ENCODE results near the gene SPOCK1.

The SPOCK1 gene

DNA sequence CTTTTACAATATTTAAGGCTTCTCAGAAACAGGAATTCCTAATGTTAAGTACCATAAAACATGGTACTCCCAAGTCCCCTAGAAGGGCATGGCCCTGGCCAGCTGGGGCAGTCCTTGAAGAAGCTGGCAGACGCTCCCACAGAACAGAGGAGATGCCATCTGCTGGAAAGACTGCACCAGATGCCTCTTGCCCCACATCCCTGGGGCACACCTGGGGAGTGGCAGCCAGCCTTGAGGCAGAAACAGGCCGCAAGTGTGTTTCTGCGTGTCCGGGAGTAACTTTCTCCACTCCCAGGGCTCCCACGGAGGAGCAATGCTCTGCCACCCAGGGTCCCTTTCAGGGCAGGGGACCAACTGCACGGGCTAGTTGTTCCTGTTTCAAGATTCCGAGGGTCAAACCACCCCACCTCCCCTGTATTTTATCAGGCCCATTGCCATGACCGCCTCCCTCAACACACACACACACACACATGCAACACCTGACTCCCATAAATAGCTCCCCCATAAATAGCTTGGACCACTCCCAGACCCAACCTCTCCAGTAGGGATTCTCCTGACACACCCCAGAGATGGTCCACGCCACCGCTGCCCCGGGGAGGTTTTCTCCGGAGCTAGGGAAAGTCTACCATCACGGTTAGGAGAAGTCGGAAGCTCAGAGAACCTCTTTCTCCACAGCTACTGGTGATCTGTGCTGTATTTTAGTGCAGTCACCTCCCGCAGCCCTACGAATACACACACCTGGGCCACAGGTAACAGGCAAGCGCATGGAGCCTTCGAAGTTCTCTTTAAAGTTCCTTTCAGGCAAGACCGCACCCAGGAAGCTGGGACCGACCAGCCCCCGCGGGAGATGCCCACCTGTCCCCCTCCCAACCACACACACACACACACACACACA lies 1.5 kb downstream of the SPOCK1 start:
- DNase-seq (ENCODE audit: low spot score) (no peak), ATAC-seq (ENCODE audit: low read depth) (0 out of 3 replicates have a peak, but pooled peaks have one; percentile 19)
- H3K27ac ChIP-seq (ENCODE audit: poor library complexity, severe bottlenecking), result no peak overlapping the region
- peak overlapping the region; percentile 42 for H3K4me3 ChIP-seq (ENCODE audit: severe bottlenecking)
- no peaks in the 10 kb centered on the region for H3K4me1 ChIP-seq (ENCODE audit: insufficient read depth, poor library complexity, severe bottlenecking)
- H3K36me3 ChIP-seq (ENCODE audit: low read depth), result no peaks in the 10 kb centered on the region
- H3K9me3 ChIP-seq (ENCODE audit: severe bottlenecking), result no peaks in the 10 kb centered on the region
- no peaks in the 10 kb centered on the region for H3K27me3 ChIP-seq (ENCODE audit: insufficient read depth, poor library complexity, severe bottlenecking)
- TF ChIP-seq, protein P1, sequence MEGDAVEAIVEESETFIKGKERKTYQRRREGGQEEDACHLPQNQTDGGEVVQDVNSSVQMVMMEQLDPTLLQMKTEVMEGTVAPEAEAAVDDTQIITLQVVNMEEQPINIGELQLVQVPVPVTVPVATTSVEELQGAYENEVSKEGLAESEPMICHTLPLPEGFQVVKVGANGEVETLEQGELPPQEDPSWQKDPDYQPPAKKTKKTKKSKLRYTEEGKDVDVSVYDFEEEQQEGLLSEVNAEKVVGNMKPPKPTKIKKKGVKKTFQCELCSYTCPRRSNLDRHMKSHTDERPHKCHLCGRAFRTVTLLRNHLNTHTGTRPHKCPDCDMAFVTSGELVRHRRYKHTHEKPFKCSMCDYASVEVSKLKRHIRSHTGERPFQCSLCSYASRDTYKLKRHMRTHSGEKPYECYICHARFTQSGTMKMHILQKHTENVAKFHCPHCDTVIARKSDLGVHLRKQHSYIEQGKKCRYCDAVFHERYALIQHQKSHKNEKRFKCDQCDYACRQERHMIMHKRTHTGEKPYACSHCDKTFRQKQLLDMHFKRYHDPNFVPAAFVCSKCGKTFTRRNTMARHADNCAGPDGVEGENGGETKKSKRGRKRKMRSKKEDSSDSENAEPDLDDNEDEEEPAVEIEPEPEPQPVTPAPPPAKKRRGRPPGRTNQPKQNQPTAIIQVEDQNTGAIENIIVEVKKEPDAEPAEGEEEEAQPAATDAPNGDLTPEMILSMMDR (IDR thresholded peaks at IDR 0.05; ENCODE audit: poor library complexity, severe bottlenecking), result peak; percentile 51

DNA sequence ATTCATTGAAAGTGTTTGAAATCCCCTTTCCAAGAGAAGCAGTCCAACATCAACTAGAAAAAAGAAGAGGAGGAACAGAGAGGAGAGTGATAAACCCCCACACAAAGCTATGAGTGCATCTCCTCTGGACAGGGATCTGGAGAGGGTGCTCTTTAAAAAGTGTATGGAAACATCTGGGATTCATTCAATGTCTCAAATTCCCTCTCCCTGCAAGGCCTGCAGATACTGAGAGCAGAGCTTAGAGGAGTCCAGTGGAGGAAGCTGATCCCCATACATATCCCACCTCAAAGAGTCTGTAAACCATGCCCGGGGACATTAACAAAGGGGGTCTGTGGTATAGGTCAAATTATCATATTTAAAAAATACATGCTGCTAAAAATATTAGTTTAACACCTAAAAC lies 2.2 kb downstream of the SPOCK1 start:
- TF ChIP-seq, protein P1 (IDR thresholded peaks at IDR 0.05; ENCODE audit: poor library complexity, severe bottlenecking), result no peak
- ATAC-seq (ENCODE audit: low read depth), result no peak
- DNase-seq (ENCODE audit: low spot score), result no peak
- Histone ChIP-seq H3K36me3 (ENCODE audit: low read depth) (no peaks in the 10 kb centered on the region), H3K27me3 (ENCODE audit: insufficient read depth, poor library complexity, severe bottlenecking) (no peaks in the 10 kb centered on the region), H3K9me3 (ENCODE audit: severe bottlenecking) (no peaks in the 10 kb centered on the region), H3K4me3 (ENCODE audit: severe bottlenecking) (no peak overlapping the region), H3K4me1 (ENCODE audit: insufficient read depth, poor library complexity, severe bottlenecking) (no peaks in the 10 kb centered on the region), H3K27ac (ENCODE audit: poor library complexity, severe bottlenecking) (no peak overlapping the region)

DNA sequence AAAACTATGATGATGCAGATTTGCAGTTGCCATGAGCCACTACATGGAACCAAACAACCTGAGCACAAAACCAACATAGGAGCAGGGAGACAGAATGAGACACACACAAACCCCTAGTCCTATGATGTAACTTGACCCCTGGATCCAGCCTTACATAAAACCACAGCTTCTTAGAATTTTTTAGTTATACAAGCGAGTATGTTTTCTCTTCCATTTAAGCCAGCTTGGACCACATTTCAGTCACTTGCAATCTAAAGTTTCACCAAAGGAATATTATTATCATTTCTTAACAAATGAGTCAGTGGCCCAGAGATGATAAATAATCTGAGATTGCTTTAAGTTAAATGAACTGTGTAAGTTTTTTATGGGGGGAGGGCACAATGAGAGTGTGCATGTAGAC lies 6.8 kb downstream of the SPOCK1 start:
- DNase-seq (ENCODE audit: low spot score) (no peak), ATAC-seq (ENCODE audit: low read depth) (no peak)
- Histone ChIP-seq H3K4me3 (ENCODE audit: severe bottlenecking) (no peak overlapping the region), H3K27ac (ENCODE audit: poor library complexity, severe bottlenecking) (no peak overlapping the region), H3K9me3 (ENCODE audit: severe bottlenecking) (no peaks in the 10 kb centered on the region), H3K27me3 (ENCODE audit: insufficient read depth, poor library complexity, severe bottlenecking) (no peaks in the 10 kb centered on the region), H3K4me1 (ENCODE audit: insufficient read depth, poor library complexity, severe bottlenecking) (no peaks in the 10 kb centered on the region), H3K36me3 (ENCODE audit: low read depth) (no peaks in the 10 kb centered on the region)
- TF ChIP-seq, protein P1 (IDR thresholded peaks at IDR 0.05; ENCODE audit: poor library complexity, severe bottlenecking), result no peak

DNA sequence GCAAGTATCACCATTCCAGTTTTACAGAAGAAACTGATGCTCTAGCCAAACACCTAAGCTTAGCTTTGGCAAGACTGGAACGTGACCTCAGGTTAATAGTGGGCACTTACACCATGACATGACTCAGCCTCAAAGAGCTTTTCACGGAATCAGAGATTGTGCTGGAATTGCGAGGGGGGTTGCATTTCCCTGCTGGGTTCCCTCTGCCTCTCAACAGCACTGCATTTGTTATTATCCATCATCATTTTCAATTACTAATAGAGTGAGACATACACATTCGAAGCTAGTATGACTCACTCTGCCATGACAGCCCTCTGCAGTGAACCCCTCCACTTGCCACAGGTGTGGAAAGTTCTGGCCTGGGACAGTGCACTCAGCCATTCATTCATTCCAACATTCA lies 8.0 kb downstream of the SPOCK1 start:
- H3K4me3 ChIP-seq (ENCODE audit: severe bottlenecking), result no peak overlapping the region
- H3K9me3 ChIP-seq (ENCODE audit: severe bottlenecking), result no peaks in the 10 kb centered on the region
- no peaks in the 10 kb centered on the region for H3K27me3 ChIP-seq (ENCODE audit: insufficient read depth, poor library complexity, severe bottlenecking)
- no peaks in the 10 kb centered on the region for H3K36me3 ChIP-seq (ENCODE audit: low read depth)
- H3K4me1 ChIP-seq (ENCODE audit: insufficient read depth, poor library complexity, severe bottlenecking), result peaks cover 9% of the 10 kb centered on the region
- DNase-seq (ENCODE audit: low spot score) (no peak), ATAC-seq (ENCODE audit: low read depth) (peak; percentile 87)
- peak overlapping the region; percentile 31 for H3K27ac ChIP-seq (ENCODE audit: poor library complexity, severe bottlenecking)
- TF ChIP-seq, protein P1 (IDR thresholded peaks at IDR 0.05; ENCODE audit: poor library complexity, severe bottlenecking), result no peak

DNA sequence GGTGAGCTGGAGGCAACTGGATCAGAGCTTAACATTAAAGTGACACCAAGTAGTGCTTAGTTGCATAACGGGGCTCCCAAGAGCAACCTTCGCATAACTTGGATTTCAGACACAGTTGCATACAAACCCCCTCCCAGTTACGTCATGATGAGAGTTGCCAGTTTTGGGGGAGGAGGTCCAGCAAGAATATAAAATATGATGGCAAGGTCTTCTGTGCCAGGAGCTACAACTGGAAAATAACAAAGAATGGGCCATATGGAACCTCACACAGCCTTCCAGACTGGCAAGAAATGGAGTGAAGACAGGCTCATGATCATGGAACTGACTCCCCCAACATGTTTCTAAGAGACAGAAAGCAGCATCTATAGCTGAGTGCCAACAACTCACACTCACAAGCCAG lies 8.5 kb downstream of the SPOCK1 start:
- Histone ChIP-seq H3K9me3 (ENCODE audit: severe bottlenecking) (no peaks in the 10 kb centered on the region), H3K27ac (ENCODE audit: poor library complexity, severe bottlenecking) (peak overlapping the region; percentile 31), H3K4me3 (ENCODE audit: severe bottlenecking) (no peak overlapping the region), H3K4me1 (ENCODE audit: insufficient read depth, poor library complexity, severe bottlenecking) (peaks cover 13% of the 10 kb centered on the region), H3K27me3 (ENCODE audit: insufficient read depth, poor library complexity, severe bottlenecking) (no peaks in the 10 kb centered on the region), H3K36me3 (ENCODE audit: low read depth) (no peaks in the 10 kb centered on the region)
- DNase-seq (ENCODE audit: low spot score) (no peak), ATAC-seq (ENCODE audit: low read depth) (no peak)
- TF ChIP-seq, protein P1 (IDR thresholded peaks at IDR 0.05; ENCODE audit: poor library complexity, severe bottlenecking), result no peak
